Myocyte (in vitro differentiated cells): ENCODE data around the gene UBE2E1. TPM values are rescaled to one million over a fixed set of nuclear protein-coding genes. Genes with fewer than 3 reads are reported as not detected.

Experiments
- total RNA-seq: library from RNA; depleted of rRNA; stranded (reverse); fragments of >200 nt; gene quantifications from 2 replicates; pipeline ENCODE4 v1.2.3, GENCODE V29; 2014

Gene UBE2E1
- total RNA-seq, 1 donor from 2014 or later = 90.8 TPM

Other genes with a start within 250 kb of the UBE2E1 start
- 27.2 and 34.1 TPM in 2 replicates for gene NKIRAS1, start 111.0 kb downstream of the UBE2E1 start, total RNA-seq
- gene RPL15, start 111.2 kb downstream of the UBE2E1 start, total RNA-seq = 1,284 and 1,647 TPM in 2 replicates
- gene NR1D2, start 139.3 kb downstream of the UBE2E1 start, total RNA-seq = 15.5 and 21.1 TPM in 2 replicates